Mammary epithelial cell (primary cell): ENCODE data around the gene KCNQ1.

Source experiments
- EZH2 ChIP-seq: IDR thresholded peaks from 2 replicates; pipeline ENCODE4 v1.6.1; 2012; ENCODE audit warnings: low read length, inconsistent platforms, borderline replicate concordance
- TF ChIP-seq, protein P1 (sequence below), 2 donors: IDR thresholded peaks in 1 of 2; conservative IDR thresholded peaks in 1 of 2; 2 replicates each; pipeline ENCODE4 v1.5.1; 2011 to 2012; ENCODE audit warnings: inconsistent platforms in 2 of 2, low read length in 2 of 2, mild to moderate bottlenecking in 2 of 2, control low read depth in 1 of 2, low read depth in 1 of 2; ENCODE audit not compliant: insufficient read depth in 1 of 2; ENCODE audit errors: extremely low read depth in 1 of 2

DNA sequence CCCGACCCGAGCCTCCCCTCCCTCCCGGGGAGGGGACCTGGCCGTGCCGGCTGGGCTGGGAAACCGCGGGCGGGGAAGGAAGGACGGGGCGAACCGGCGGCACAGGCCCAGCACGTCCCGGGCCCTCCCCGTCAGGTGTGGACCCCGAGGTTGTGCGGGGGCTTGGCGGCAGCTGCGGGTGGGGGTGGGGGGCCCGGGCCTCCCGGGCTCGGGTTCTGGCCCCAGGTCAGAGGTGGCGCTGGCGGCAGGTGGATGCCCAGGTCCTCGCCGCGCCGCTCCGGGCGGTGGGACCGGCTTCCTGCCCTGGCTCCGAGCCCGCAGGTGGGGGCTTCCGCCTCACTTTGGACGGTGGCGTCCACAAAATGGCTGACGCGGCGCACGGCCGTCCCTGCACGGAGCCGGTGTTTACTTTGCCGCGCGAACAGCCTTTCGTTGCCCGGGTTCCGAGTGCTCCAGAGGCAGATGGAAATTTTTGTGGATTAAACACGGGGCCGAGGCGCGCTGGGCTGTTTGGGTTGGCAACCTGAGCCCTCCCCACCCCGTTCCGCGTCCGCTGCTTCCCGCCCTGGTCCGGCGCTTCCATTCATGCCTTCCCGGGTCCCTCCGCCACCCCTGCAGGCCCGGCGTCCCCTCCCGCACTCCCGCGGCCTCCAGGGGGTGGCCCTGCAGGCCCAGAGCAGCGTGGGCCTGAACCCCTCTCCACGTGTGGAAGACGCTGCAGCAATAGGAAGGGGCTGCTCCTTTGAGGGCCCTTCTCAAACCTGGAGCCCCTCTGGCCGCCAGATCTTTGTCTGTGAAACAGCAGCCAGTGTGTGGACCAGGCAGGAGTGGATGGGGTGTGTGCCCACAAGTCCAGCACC is 346.9 kb downstream of the KCNQ1 start:
- TF ChIP-seq, protein P1, sequence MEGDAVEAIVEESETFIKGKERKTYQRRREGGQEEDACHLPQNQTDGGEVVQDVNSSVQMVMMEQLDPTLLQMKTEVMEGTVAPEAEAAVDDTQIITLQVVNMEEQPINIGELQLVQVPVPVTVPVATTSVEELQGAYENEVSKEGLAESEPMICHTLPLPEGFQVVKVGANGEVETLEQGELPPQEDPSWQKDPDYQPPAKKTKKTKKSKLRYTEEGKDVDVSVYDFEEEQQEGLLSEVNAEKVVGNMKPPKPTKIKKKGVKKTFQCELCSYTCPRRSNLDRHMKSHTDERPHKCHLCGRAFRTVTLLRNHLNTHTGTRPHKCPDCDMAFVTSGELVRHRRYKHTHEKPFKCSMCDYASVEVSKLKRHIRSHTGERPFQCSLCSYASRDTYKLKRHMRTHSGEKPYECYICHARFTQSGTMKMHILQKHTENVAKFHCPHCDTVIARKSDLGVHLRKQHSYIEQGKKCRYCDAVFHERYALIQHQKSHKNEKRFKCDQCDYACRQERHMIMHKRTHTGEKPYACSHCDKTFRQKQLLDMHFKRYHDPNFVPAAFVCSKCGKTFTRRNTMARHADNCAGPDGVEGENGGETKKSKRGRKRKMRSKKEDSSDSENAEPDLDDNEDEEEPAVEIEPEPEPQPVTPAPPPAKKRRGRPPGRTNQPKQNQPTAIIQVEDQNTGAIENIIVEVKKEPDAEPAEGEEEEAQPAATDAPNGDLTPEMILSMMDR (conservative IDR thresholded peaks at IDR 0.05 in 1 of 2, IDR thresholded peaks at IDR 0.05 in 1 of 2; ENCODE audit: extremely low read depth in 1 of 2, insufficient read depth in 1 of 2, low read depth in 1 of 2, low read length in 2 of 2): no peak
- no peak for TF ChIP-seq EZH2
